HL-60/S4 treated with retinoic acid at 250 ng/mL for 4 days and 3 days (cell line): Measurements from ENCODE around the gene LIMS2.

Experiments used
- in situ Hi-C: fragments of 300-500 bp; cut with MboI; formaldehyde crosslinking; loops from 2 replicates; pipeline ENCODE4 v1.7.0; 2022; ENCODE audit warnings: low sequenced_read_pairs

LIMS2 gene

GRCh38 chr2:127635380-127636237, 39.7 kb downstream of the LIMS2 start:
- in situ Hi-C loops, result no loop called here

DNA sequence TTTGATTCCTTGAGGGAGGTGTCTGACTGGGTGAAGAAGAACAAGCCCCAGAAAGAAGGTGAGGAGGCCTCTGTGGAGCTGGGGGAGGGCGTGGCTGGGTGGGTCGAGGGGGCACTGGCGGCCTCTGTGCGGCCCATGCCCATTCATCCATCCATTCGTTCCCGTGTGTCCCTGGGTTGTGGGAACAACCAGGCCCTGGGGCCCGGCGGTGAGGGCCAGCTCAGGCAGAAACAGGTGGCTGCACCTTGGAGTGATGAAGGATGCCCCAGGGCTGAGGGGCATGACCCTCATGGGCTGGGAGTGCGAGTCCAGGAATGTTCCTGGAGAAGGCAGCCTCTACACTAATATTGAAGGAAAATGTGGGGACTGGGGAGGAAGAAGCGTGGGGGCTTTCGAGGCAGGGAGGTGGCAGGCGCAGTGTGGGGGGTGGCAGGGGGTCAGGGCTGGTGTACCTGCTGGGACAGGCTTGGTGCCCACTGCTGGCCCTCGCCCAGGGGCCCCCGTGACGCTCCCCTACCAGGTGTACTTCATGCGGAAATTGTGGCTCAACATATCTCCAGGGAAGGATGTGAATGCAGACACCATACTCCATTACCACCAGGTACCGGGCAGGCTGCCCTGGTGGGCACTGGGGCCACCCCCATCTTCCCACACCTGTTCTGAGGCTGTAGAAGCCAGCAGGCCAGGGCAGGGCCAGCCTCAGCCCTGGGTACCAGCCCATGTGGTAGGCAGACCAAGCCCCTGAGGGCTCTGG, 40.5 kb downstream of the LIMS2 start:
- in situ Hi-C loops, result no loop called here

- in situ Hi-C loops, result no loop called here
Measured at GRCh38 chr2:127634066-127634617, 41.2 kb downstream of the LIMS2 start.

DNA sequence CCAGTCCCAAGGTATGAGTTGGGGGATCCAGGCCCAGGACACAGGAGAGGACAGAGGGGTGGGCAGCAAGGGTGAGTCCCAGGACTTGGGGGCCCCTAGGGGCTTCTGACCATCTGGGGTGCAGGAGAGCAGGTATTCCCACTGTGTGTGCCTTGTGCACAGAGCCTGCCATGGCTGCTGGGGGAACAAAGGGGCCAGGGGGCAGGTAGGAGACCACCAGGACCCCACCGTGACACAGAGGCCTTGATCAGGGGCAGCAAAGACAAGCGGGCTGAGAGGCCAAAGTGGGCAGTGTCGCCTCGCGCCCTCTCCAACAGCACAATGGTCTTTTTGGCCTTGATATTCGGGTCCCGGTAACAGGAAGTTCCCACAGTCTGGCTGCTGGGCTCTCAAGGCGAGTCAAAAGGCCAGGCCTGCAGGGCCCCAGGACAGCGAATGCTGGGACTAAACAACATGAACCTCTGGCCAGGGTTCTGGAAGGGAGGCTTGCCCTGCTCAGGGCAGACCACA, 41.7 kb downstream of the LIMS2 start:
- in situ Hi-C loops, result no loop called here

- in situ Hi-C loops, result no loop called here
Measured at GRCh38 chr2:127632592-127633489, 42.5 kb downstream of the LIMS2 start.

- in situ Hi-C loops, result no loop called here
Measured at GRCh38 chr2:127631997-127632581, 43.2 kb downstream of the LIMS2 start.

DNA sequence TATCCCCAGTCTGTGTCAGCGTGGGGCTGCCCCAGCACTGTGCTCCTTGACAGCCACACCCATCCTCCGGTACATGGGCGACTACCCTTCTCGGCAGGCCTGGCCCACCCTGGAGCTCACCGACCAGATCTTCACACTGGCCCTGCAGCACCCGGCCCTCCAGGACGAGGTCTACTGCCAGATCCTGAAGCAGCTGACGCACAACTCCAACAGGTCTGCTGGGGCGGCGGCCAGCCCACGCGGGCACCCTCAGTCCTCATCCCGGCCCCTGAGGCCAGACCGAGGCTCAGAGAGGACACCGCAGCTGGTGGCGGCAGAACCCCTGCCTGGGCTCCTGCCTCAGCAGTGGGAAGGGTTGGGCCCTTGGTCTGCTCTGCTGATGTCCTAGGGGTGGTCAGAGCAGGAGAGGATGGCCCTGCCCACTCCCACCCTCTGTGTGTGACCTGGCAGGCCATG, 43.8 kb downstream of the LIMS2 start:
- in situ Hi-C loops, result no loop called here

DNA sequence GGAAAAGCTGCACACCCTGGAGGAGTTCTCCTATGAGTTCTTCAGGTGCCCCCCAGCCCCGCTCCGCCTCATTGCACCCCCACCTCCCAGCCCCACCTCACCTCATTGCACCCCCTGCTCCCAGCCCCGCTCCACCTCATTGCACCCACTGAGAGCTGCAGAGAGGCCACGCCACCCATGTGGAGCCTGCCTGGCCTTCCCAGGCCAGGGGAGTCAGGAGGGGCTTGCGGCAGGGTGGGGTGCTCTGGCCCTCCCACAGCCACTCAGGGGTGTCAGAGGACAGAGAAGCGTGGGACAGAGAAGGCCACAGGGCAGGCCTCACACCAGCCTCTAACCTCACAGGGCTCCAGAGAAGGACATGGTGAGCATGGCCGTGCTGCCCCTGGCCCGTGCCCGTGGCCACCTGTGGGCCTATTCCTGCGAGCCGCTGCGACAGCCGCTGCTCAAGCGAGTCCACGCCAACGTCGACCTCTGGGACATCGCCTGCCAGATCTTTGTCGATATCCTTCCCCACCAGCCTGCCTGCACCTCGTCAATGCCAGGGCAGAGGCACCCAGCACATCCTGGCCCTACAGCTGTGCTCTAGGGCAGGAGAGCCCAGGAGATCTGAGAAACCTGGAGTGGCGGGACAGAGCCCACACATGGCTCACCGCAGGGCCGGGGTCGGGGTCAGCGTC, 44.3 kb downstream of the LIMS2 start:
- in situ Hi-C loops, result no loop called here

DNA sequence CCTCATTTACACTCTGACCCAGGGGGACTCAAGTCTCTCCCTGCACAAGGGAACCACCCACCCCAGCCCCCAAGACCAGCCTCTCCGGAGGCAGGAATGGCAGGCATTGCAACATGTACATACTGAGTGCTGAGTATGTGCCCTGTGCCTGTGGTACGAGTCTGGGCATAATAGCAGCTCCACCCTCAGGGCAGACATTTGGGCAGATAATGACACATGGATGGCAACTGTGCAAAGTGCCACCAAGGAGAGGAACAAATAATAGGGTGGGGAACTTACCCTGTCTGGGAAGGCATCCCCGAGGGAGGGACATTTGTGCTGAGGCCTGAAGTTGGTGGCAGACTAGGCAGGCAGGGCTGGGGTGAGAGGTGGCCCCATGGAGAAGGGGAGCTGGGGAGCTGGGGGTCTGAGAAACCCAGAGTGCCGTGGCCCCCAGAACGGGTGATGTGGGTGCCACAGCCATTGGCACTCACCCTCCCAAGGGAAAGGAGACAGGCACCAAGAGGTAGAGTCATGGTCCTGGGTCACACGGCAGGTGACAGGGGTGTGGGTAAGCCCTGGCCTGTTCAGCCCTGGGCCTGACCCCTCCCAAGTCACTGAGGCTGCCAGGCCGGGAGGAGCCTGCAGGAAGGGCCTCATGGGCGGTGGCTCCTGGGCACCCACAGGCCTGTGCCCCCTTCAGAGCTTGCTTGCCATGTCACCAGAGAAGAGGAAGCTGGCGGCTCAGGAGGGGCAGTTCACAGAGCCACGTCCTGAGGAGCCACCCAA, 45.0 kb downstream of the LIMS2 start:
- in situ Hi-C loops, result no loop called here

DNA sequence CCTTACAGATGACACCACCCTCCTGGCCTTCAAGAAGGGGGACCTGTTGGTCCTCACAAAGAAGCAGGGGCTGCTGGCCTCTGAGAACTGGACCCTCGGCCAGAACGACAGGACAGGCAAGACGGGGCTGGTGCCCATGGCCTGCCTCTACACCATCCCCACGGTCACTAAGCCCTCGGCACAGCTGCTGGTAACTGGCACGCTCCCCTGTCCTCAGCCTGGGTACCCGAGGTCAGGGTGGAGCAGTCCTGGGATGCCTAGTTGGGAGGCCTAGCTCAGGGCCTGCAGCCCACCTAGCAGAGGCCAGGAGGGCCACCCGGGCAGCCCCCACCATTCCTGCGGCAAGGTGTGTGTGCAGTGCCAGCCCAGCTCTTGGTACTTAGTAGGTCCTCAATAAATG, 45.7 kb downstream of the LIMS2 start:
- in situ Hi-C loops, result no loop called here

- in situ Hi-C loops, result no loop called here
Measured at GRCh38 chr2:127628767-127629614, 46.3 kb downstream of the LIMS2 start.

DNA sequence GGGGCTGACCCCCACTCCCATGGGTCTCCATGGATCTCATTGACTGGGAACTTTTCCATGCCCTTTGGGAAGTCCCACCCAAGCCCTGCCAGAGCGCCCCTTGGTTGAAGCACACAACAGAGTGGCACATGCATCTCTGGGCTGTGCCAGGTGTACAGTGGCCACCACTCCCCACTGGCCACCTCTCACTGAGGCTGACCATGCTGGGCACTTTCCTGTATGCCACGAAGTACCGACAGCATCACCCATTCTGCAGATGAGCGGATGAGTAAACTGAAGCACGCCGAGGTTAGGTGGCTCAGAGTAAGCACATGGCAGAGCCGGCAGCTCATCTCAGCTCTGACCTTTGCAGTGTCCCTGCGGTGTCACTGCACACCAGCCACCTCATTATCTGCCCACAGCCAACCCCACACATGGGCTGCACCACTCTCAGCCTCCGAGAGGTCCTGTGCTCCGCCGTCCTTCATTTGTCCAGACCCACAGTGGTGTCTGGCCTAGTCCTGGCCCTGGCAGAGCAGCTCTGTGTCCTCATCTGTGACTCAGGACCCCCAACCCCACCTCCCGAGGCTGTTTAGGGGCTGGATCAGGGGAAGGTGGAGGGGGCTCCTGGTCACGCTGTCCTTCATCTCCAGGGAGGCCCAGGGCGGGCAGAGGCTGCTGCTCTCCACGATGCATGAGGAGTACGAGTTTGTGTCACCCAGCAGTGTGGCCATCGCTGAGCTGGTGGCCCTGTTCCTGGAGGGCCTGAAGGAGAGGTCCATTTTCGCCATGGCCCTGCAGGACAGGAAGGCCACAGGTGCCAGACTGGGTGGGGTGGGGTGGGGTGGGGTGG, 47.4 kb downstream of the LIMS2 start:
- in situ Hi-C loops, result no loop called here

GRCh38 chr2:127626917-127627739, 48.2 kb downstream of the LIMS2 start:
- in situ Hi-C loops, result no loop called here

DNA sequence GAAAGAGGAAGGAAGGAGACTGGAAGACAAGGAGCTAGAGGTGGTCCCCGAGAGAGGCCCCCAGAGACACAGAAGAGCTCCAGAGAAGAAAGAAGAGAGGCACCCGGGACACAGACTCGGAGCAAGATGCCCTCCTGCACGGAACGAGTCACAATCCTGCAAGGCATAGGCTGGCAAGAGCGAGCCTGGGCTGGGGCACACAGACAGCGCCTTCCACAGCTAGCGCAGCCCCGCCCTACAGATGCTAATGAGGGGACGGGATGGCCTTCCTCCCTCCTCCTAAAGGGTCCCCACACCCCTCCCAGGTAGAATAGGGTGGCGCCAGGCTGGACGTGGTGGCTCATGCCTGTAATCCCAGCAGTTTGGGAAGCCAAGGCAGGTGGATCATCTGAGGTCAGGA, 49.2 kb downstream of the LIMS2 start:
- in situ Hi-C loops, result no loop called here

- in situ Hi-C loops, result no loop called here
Measured at GRCh38 chr2:127625572-127625951, 49.8 kb downstream of the LIMS2 start.
